ENCODE data around the gene ING4.

DNA sequence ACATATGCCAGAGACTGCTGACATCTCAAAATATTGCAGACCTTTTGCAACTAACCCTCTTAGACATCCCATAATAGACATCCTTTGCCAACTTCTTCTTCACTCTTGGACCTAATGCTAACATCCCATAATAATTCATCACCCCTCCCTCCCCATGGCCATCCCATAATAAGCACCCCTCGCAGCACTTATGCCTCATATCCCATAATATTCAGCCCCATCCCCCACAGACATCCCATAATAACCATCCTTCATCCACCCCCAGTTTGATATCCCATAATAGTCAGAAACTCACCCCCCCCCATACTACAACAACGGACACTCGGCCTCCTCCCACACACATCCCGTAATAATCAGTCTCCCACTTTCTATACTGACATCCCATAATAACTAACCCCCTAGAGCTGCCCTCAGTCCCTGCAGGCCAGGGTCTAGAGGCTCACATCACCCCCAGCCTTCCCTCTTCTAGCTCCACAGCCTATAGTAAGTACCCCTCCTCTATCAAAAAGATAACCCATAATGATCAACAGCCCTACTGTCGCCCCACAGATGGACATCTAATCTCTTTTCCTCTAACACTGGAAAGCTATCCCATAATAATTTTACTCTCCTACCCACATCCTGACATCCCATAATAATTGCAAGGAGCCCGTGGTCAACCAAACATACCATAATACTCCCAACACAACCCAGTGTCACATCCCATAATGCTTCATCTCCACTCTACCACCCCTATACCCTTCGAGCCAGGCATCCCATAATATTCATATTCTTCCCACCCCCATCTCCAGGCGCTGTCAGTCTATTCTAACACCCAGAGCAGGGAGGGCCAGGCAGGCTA lies 54.9 kb downstream of the ING4 start:
- TF ChIP-seq, protein P1, sequence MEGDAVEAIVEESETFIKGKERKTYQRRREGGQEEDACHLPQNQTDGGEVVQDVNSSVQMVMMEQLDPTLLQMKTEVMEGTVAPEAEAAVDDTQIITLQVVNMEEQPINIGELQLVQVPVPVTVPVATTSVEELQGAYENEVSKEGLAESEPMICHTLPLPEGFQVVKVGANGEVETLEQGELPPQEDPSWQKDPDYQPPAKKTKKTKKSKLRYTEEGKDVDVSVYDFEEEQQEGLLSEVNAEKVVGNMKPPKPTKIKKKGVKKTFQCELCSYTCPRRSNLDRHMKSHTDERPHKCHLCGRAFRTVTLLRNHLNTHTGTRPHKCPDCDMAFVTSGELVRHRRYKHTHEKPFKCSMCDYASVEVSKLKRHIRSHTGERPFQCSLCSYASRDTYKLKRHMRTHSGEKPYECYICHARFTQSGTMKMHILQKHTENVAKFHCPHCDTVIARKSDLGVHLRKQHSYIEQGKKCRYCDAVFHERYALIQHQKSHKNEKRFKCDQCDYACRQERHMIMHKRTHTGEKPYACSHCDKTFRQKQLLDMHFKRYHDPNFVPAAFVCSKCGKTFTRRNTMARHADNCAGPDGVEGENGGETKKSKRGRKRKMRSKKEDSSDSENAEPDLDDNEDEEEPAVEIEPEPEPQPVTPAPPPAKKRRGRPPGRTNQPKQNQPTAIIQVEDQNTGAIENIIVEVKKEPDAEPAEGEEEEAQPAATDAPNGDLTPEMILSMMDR (IDR thresholded peaks at IDR 0.05): no peak
- no peak for TF ChIP-seq POLR2A (IDR thresholded peaks at IDR 0.05)

All from esophagus squamous epithelium (tissue), 4 donors.